ENCODE data around the gene SRCIN1.

GRCh38 chr17:38572669-38573365 lies 32.9 kb downstream of the SRCIN1 start:
- TF ChIP-seq, protein P1, sequence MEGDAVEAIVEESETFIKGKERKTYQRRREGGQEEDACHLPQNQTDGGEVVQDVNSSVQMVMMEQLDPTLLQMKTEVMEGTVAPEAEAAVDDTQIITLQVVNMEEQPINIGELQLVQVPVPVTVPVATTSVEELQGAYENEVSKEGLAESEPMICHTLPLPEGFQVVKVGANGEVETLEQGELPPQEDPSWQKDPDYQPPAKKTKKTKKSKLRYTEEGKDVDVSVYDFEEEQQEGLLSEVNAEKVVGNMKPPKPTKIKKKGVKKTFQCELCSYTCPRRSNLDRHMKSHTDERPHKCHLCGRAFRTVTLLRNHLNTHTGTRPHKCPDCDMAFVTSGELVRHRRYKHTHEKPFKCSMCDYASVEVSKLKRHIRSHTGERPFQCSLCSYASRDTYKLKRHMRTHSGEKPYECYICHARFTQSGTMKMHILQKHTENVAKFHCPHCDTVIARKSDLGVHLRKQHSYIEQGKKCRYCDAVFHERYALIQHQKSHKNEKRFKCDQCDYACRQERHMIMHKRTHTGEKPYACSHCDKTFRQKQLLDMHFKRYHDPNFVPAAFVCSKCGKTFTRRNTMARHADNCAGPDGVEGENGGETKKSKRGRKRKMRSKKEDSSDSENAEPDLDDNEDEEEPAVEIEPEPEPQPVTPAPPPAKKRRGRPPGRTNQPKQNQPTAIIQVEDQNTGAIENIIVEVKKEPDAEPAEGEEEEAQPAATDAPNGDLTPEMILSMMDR (conservative IDR thresholded peaks at IDR 0.05 in 1 of 2, IDR thresholded peaks at IDR 0.05 in 1 of 2; ENCODE audit: extremely low read depth in 1 of 2, insufficient read depth in 1 of 2, low read depth in 1 of 2, low read length in 2 of 2): no peak
- peak; percentile 67 for TF ChIP-seq EZH2 (IDR thresholded peaks at IDR 0.05; ENCODE audit: borderline replicate concordance, low read length)

Data from mammary epithelial cell (primary cell).